CD14-positive monocyte (primary cell): ENCODE data around the gene C4orf33. TPM values are rescaled to one million over a fixed set of nuclear protein-coding genes. Genes with fewer than 3 reads are reported as not detected.

Experiments used
- DNase-seq, 3 donors: peaks; one replicate each; pipeline ENCODE4 v3.0.0-alpha.2; 2011 to 2022
- H2AFZ ChIP-seq: 2 replicates; pipeline ENCODE4 v1.6.0; 2012; ENCODE audit warnings: mild to moderate bottlenecking, low read depth, low read length, inconsistent platforms; ENCODE audit not compliant: insufficient read depth, poor library complexity, severe bottlenecking
- H3K27ac ChIP-seq, 2 donors: 1 replicate in 1 of 2; 2 replicates in 1 of 2; pipeline ENCODE4 v1.5.1; 2012 to 2013; ENCODE audit warnings: low read length in 2 of 2, control low read depth in 1 of 2, inconsistent platforms in 1 of 2, low read depth in 1 of 2, mild to moderate bottlenecking in 1 of 2
- H3K27me3 ChIP-seq, 2 donors: one replicate each; pipeline versions ENCODE4 v1.6.0 to v1.6.1; 2011 to 2013; ENCODE audit warnings: low read length in 2 of 2; ENCODE audit not compliant: control insufficient read depth in 2 of 2, insufficient read depth in 2 of 2
- H3K36me3 ChIP-seq, 2 donors: replicated peaks in 1 of 2; 1 replicate in 1 of 2; 2 replicates in 1 of 2; pipeline versions ENCODE4 v1.5.1 to v1.6.1; 2012 to 2013; ENCODE audit warnings: low read length in 2 of 2, control low read depth in 1 of 2, inconsistent platforms in 1 of 2, mild to moderate bottlenecking in 1 of 2; ENCODE audit not compliant: insufficient read depth in 2 of 2, control insufficient read depth in 1 of 2
- H3K4me1 ChIP-seq, 2 donors: 1 replicate in 1 of 2; 2 replicates in 1 of 2; pipeline versions ENCODE4 v1.5.1 to v1.6.1; 2012 to 2013; ENCODE audit warnings: low read length in 2 of 2, control low read depth in 1 of 2, inconsistent platforms in 1 of 2, mild to moderate bottlenecking in 1 of 2, moderate library complexity in 1 of 2; ENCODE audit not compliant: insufficient read depth in 2 of 2, control insufficient read depth in 1 of 2
- H3K4me2 ChIP-seq: replicated peaks from 2 replicates; pipeline ENCODE3; 2012; ENCODE audit warnings: low read length, moderate library complexity, mild to moderate bottlenecking; ENCODE audit not compliant: poor library complexity, severe bottlenecking; ENCODE audit errors: extremely low read depth
- H3K4me3 ChIP-seq, 3 experiments: fragments of 200-600 bp in 1 of 3; sonication (generic) in 1 of 3; replicated peaks in 1 of 3; 1 replicate in 2 of 3; 2 replicates in 1 of 3; pipeline ENCODE4 v1.5.1; 2011 to 2013; ENCODE audit warnings: low read length in 3 of 3, mild to moderate bottlenecking in 3 of 3, control low read depth in 2 of 3, low read depth in 2 of 3, inconsistent platforms in 1 of 3, moderate library complexity in 1 of 3
- H3K79me2 ChIP-seq: 2 replicates; pipeline ENCODE4 v1.6.0; 2012; ENCODE audit warnings: mild to moderate bottlenecking, control low read depth, inconsistent platforms, low read length, moderate library complexity; ENCODE audit not compliant: insufficient read depth
- H3K9ac ChIP-seq: 2 replicates; pipeline ENCODE4 v1.6.0; 2017; ENCODE audit warnings: low read length, mild to moderate bottlenecking; ENCODE audit not compliant: insufficient read depth, poor library complexity, severe bottlenecking
- H3K9me3 ChIP-seq, 2 donors: replicated peaks in 1 of 2; 1 replicate in 1 of 2; 2 replicates in 1 of 2; pipeline versions ENCODE4 v1.5.1 to v1.6.1; 2012 to 2013; ENCODE audit warnings: low read length in 2 of 2, control low read depth in 1 of 2; ENCODE audit not compliant: control insufficient read depth in 1 of 2, insufficient read depth in 1 of 2
- H4K20me1 ChIP-seq: 2 replicates; pipeline ENCODE4 v1.6.0; 2012; ENCODE audit warnings: mild to moderate bottlenecking, low read length, control low read depth, moderate library complexity; ENCODE audit not compliant: insufficient read depth
- H3K27ac Mint-ChIP-seq, 7 donors: one replicate each; pipeline ENCODE4 v1.8.0; 2020; ENCODE audit warnings: mild to moderate bottlenecking in 7 of 7, mixed read lengths in 7 of 7, moderate library complexity in 6 of 7, inconsistent platforms in 2 of 7
- H3K27me3 Mint-ChIP-seq, 3 donors: one replicate each; pipeline ENCODE4 v1.8.0; 2021 to 2022; ENCODE audit warnings: low read depth in 3 of 3, mild to moderate bottlenecking in 3 of 3, mixed read lengths in 3 of 3, moderate library complexity in 3 of 3, inconsistent platforms in 1 of 3
- H3K36me3 Mint-ChIP-seq, 2 donors: one replicate each; pipeline ENCODE4 v1.8.0; 2020; ENCODE audit warnings: mixed read lengths in 2 of 2, inconsistent platforms in 1 of 2, mild to moderate bottlenecking in 1 of 2
- H3K4me1 Mint-ChIP-seq: one replicate; pipeline ENCODE4 v1.8.0; 2020; ENCODE audit warnings: mild to moderate bottlenecking, mixed read lengths
- H3K4me3 Mint-ChIP-seq, 2 donors: one replicate each; pipeline ENCODE4 v1.8.0; 2020; ENCODE audit warnings: mild to moderate bottlenecking in 2 of 2, mixed read lengths in 2 of 2, moderate library complexity in 1 of 2
- H3K9me3 Mint-ChIP-seq, 7 donors: one replicate each; pipeline ENCODE4 v1.8.0; 2020 to 2022; ENCODE audit warnings: mixed read lengths in 7 of 7, mild to moderate bottlenecking in 6 of 7, moderate library complexity in 6 of 7, inconsistent platforms in 2 of 7
- WGBS: methylation state at CpG from one replicate; pipeline ENCODE4 v1.1.5; 2013; ENCODE audit warnings: missing lambda C conversion rate; ENCODE audit not compliant: insufficient coverage; 5-methylcytosine and 5-hydroxymethylcytosine counted together
- intact Hi-C, 2 donors: fragments of 100-400 bp; cut with micrococcal nuclease; formaldehyde crosslinking; loops; one replicate each; pipeline versions ENCODE4 v1.15.0 to v1.15.1; 2023
- polyA plus RNA-seq, 3 donors: library from polyadenylated mRNA; depleted of rRNA in 1 of 3; unstranded in 2 of 3; stranded (reverse) in 1 of 3; fragments of 300-500 nt in 2 of 3; fragments of >200 nt in 1 of 3; fragmentation: Illumina TruSeq in 2 of 3; gene quantifications; 1 replicate in 2 of 3; 2 replicates in 1 of 3; pipeline ENCODE4 v1.2.3, GENCODE V29; 2012 to 2021
- TF ChIP-seq, protein P1 (sequence below): fragments of 200-600 bp; IDR thresholded peaks from one replicate; pipeline ENCODE4 v1.8.0; 2022; ENCODE audit warnings: antibody characterized with exemption, mild to moderate bottlenecking

C4orf33 gene
- polyA plus RNA-seq, 3 donors: 16.6 to 33.0 (median 28.2) TPM

DNA sequence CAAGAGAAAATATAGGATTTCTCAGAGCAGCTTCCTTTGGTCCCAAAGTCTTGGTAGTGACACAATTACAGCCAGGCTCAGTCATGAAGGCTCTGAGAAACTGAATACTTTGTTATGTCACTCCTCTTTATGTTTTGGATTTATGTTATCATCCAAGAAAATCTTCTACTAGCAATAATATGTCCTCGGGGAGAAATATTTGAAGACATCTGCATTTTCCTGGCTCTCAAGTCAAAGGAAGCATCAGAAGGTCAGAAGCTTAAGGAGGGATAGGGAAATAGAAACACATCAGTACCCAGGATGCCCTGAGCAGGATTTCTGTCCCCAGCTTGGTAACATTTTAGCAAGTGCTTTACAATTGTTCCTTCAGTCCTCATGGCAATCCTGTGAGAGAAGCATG lies 54.0 kb downstream of the C4orf33 start:
- no peak for DNase-seq
- H3K4me1 ChIP-seq: no peaks in the 10 kb centered on the region
- no CpG with 5 or more reads among the region's 1 CpG for WGBS
- no peak overlapping the region for H3K9ac ChIP-seq
- no peaks in the 10 kb centered on the region for H3K4me1 Mint-ChIP-seq
- no peak overlapping the region for H3K4me3 Mint-ChIP-seq
- no peaks in the 10 kb centered on the region for H3K9me3 ChIP-seq
- no peak overlapping the region for H2AFZ ChIP-seq
- TF ChIP-seq, protein P1, sequence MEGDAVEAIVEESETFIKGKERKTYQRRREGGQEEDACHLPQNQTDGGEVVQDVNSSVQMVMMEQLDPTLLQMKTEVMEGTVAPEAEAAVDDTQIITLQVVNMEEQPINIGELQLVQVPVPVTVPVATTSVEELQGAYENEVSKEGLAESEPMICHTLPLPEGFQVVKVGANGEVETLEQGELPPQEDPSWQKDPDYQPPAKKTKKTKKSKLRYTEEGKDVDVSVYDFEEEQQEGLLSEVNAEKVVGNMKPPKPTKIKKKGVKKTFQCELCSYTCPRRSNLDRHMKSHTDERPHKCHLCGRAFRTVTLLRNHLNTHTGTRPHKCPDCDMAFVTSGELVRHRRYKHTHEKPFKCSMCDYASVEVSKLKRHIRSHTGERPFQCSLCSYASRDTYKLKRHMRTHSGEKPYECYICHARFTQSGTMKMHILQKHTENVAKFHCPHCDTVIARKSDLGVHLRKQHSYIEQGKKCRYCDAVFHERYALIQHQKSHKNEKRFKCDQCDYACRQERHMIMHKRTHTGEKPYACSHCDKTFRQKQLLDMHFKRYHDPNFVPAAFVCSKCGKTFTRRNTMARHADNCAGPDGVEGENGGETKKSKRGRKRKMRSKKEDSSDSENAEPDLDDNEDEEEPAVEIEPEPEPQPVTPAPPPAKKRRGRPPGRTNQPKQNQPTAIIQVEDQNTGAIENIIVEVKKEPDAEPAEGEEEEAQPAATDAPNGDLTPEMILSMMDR: no peak
- intact Hi-C loops: no loop called here
- H3K79me2 ChIP-seq: no peaks in the 10 kb centered on the region
- H3K27ac ChIP-seq: no peak overlapping the region
- H3K27me3 ChIP-seq: no peaks in the 10 kb centered on the region
- H3K36me3 ChIP-seq: no peaks in the 10 kb centered on the region
- no peak overlapping the region for H3K27ac Mint-ChIP-seq
- H3K9me3 Mint-ChIP-seq: no peaks in the 10 kb centered on the region
- H4K20me1 ChIP-seq: no peaks in the 10 kb centered on the region
- no peaks in the 10 kb centered on the region for H3K36me3 Mint-ChIP-seq
- H3K4me2 ChIP-seq: no peak overlapping the region
- H3K4me3 ChIP-seq: no peak overlapping the region
- H3K27me3 Mint-ChIP-seq: peaks cover 2 to 17% (median 8%) of the 10 kb centered on the region in 3 donors

DNA sequence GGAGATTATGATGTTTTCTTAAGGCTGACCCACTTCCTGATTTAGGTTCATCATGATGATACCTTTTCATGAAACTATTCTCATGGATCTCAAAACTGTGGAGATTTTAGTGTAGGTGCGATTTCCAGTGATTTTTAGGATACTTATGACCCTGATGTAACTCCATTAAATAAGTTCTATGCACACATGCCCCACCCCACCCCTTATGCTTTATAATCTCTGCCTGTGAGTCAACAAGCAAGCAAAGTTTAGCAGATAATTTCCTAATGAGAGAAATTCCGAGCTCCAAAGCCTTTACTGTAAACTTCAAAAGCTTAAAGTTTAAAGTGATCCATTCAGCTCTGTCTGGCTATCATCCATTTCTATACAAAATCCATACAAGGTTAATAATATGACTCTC lies 56.4 kb downstream of the C4orf33 start:
- no peak overlapping the region for H3K4me3 ChIP-seq
- no peak overlapping the region for H3K27ac ChIP-seq
- no peaks in the 10 kb centered on the region for H3K36me3 Mint-ChIP-seq
- no peak for DNase-seq
- H3K27me3 Mint-ChIP-seq: peaks cover 3 to 17% (median 8%) of the 10 kb centered on the region in 3 donors
- intact Hi-C loops: no loop called here
- no peak overlapping the region for H2AFZ ChIP-seq
- no peak overlapping the region for H3K4me2 ChIP-seq
- H3K4me3 Mint-ChIP-seq: no peak overlapping the region
- H3K9me3 ChIP-seq: no peaks in the 10 kb centered on the region
- H3K27me3 ChIP-seq: no peaks in the 10 kb centered on the region
- H3K4me1 Mint-ChIP-seq: no peaks in the 10 kb centered on the region
- TF ChIP-seq, protein P1: no peak
- H3K9me3 Mint-ChIP-seq: peaks cover 0 to 2% (median 0%) of the 10 kb centered on the region in 7 donors
- H3K27ac Mint-ChIP-seq: no peak overlapping the region
- H3K4me1 ChIP-seq: no peaks in the 10 kb centered on the region
- H3K36me3 ChIP-seq: no peaks in the 10 kb centered on the region
- 100% methylated on average over 1 of the region's 2 CpGs for WGBS
- no peaks in the 10 kb centered on the region for H4K20me1 ChIP-seq
- no peak overlapping the region for H3K9ac ChIP-seq
- H3K79me2 ChIP-seq: no peaks in the 10 kb centered on the region
